PFSK-1 (cell line): ENCODE results near the gene SPG11.

Source experiments
- FOXP2 ChIP-seq: optimal IDR thresholded peaks from 2 replicates; pipeline ENCODE3; 2011; ENCODE audit warnings: borderline replicate concordance, control low read depth, inconsistent platforms; ENCODE audit not compliant: insufficient read depth; ENCODE audit errors: extremely low read length, extremely low read depth
- POLR2AphosphoS5 ChIP-seq: IDR thresholded peaks from 2 replicates; pipeline ENCODE4 v1.6.1; 2012; ENCODE audit warnings: low read depth, mild to moderate bottlenecking, control low read depth, low read length, moderate library complexity
- SIN3A ChIP-seq: IDR thresholded peaks from 2 replicates; pipeline ENCODE4 v1.6.1; 2012; ENCODE audit warnings: mild to moderate bottlenecking, low read length, moderate library complexity, borderline replicate concordance; ENCODE audit not compliant: insufficient read depth
- TAF1 ChIP-seq: IDR thresholded peaks from 2 replicates; pipeline ENCODE4 v1.6.1; 2012; ENCODE audit warnings: low read length, control low read depth, borderline replicate concordance; ENCODE audit not compliant: insufficient read depth
- TF ChIP-seq, protein P1 (sequence below), 2 experiments: IDR thresholded peaks; 2 replicates each; pipeline versions ENCODE4 v1.6.1 to v1.8.0; 2011 to 2012; ENCODE audit warnings: low read depth in 2 of 2, low read length in 2 of 2, control low read depth in 1 of 2, inconsistent platforms in 1 of 2, mild to moderate bottlenecking in 1 of 2, moderate library complexity in 1 of 2; ENCODE audit not compliant: insufficient read depth in 1 of 2

DNA sequence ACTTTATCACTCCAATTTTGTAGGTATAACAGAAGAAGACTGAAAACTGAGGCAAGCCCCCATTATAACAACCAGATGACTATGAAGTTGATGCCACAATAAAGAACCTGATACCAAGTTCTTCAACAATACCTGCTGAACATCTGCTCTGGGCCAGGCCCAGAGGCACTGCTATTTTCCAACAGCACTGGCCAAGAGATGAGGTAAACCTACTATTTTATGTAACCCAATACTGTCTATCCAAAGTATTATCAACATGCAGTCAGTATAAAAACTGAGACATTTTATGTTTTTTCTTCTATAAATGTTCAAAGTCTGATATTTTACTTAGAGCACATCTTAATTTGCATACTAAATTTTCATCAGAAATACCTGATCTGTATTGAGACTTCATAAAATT, 6.1 kb downstream of the SPG11 start:
- TF ChIP-seq, protein P1, sequence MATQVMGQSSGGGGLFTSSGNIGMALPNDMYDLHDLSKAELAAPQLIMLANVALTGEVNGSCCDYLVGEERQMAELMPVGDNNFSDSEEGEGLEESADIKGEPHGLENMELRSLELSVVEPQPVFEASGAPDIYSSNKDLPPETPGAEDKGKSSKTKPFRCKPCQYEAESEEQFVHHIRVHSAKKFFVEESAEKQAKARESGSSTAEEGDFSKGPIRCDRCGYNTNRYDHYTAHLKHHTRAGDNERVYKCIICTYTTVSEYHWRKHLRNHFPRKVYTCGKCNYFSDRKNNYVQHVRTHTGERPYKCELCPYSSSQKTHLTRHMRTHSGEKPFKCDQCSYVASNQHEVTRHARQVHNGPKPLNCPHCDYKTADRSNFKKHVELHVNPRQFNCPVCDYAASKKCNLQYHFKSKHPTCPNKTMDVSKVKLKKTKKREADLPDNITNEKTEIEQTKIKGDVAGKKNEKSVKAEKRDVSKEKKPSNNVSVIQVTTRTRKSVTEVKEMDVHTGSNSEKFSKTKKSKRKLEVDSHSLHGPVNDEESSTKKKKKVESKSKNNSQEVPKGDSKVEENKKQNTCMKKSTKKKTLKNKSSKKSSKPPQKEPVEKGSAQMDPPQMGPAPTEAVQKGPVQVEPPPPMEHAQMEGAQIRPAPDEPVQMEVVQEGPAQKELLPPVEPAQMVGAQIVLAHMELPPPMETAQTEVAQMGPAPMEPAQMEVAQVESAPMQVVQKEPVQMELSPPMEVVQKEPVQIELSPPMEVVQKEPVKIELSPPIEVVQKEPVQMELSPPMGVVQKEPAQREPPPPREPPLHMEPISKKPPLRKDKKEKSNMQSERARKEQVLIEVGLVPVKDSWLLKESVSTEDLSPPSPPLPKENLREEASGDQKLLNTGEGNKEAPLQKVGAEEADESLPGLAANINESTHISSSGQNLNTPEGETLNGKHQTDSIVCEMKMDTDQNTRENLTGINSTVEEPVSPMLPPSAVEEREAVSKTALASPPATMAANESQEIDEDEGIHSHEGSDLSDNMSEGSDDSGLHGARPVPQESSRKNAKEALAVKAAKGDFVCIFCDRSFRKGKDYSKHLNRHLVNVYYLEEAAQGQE (IDR thresholded peaks at IDR 0.05; ENCODE audit: insufficient read depth in 1 of 2, low read depth in 2 of 2, low read length in 2 of 2), result no peak
- no peak for TF ChIP-seq TAF1
- TF ChIP-seq POLR2AphosphoS5, result no peak
- TF ChIP-seq SIN3A, result no peak
- no peak for TF ChIP-seq FOXP2
